ENCODE results near the gene NUDT15. TPM values are rescaled to one million over a fixed set of nuclear protein-coding genes. Genes with fewer than 3 reads are reported as not detected.

NUDT15 gene
- polyA plus RNA-seq, 1 donor from 2014 or later = 23.0 TPM

Other genes starting within 250 kb of the NUDT15 start
- 115 and 137 TPM in 2 replicates for gene SUCLA2, start 36.5 kb upstream of the NUDT15 start, polyA plus RNA-seq
- 81.0 and 87.5 TPM in 2 replicates for gene MED4, start 57.4 kb downstream of the NUDT15 start, polyA plus RNA-seq
- 201 and 275 TPM in 2 replicates for gene ITM2B, start 195.5 kb downstream of the NUDT15 start, polyA plus RNA-seq